Motor neuron (in vitro differentiated cells): Measurements from ENCODE around the gene MCF2L2. TPM values are rescaled to one million over a fixed set of nuclear protein-coding genes. Genes with fewer than 3 reads are reported as not detected.
A peak's percentile ranks its signal among the peaks of the same experiment; 100 is the strongest.

ENCODE experiments used
- ATAC-seq, 8 experiments: fragments of 200-7000 bp; cut with Tn5 transposase; replicated peaks in 6 of 8; 2 replicates each; pipeline ENCODE4 v1.8.0; 2021; ENCODE audit warnings: mild to moderate bottlenecking in 8 of 8, moderate library complexity in 8 of 8
- H3K27ac ChIP-seq, 2 donors: fragments of 250-450 bp; sonication (Bioruptor Pico); 2 replicates each; pipeline ENCODE4 v1.9.0; 2021; ENCODE audit warnings: antibody characterized with exemption in 2 of 2, mild to moderate bottlenecking in 2 of 2, moderate library complexity in 1 of 2
- H3K4me1 ChIP-seq, 2 donors: fragments of 250-450 bp; sonication (Bioruptor Pico); replicated peaks in 1 of 2; 2 replicates each; pipeline ENCODE4 v1.6.1; 2021; ENCODE audit warnings: antibody characterized with exemption in 2 of 2, mild to moderate bottlenecking in 2 of 2, moderate library complexity in 1 of 2
- H3K4me3 ChIP-seq, 5 donors: fragments of 250-450 bp; sonication (Bioruptor Pico); 2 replicates each; pipeline ENCODE4 v1.9.0; 2021; ENCODE audit warnings: antibody characterized with exemption in 5 of 5, mild to moderate bottlenecking in 5 of 5, moderate library complexity in 4 of 5
- WGBS, 10 experiments: fragments of 450-650 bp; shearing (Covaris generic); methylation state at CpG; one replicate each; pipeline ENCODE4 v1.0.0; 2022; 5-methylcytosine and 5-hydroxymethylcytosine counted together
- in situ Hi-C, 9 experiments: fragments of 400-800 bp; cut with MboI; loops; one replicate each; pipeline ENCODE4 v1.15.0; 2021; ENCODE audit warnings: low sequenced_read_pairs in 9 of 9, low pct_unique_long_range_greater_than_20kb in 2 of 9; ENCODE audit not compliant: unreplicated experiment in 9 of 9
- total RNA-seq, 8 experiments: library from RNA; unstranded; fragments of 300-600 nt; gene quantifications; 2 replicates each; pipeline versions ENCODE4 v1.2.3 to v1.2.4, GENCODE V29; 2022

MCF2L2 gene
- total RNA-seq, 8 experiments from 2014 or later: 0.81 to 16.4 (median 5.6) TPM

- WGBS, 10 experiments: 69 to 96% (median 86%) methylated on average over 3 to 7 of the region's 7 CpGs
- Histone ChIP-seq H3K4me3 (no peak overlapping the region), H3K4me1 (peaks cover 2 to 4% of the 10 kb centered on the region in 2 donors), H3K27ac (no peak overlapping the region)
- peak in 3 of 8 experiments; percentile 37 to 48 (median 43) for ATAC-seq
- in situ Hi-C loops: loop anchor here in 3 of 9 experiments (25.0 kb wide), 1 partner anchor 302 kb away; no protein-coding TSS in a partner anchor
Measured at GRCh38 chr3:183460081-183461055, 31.9 kb upstream of the MCF2L2 start.

GRCh38 chr3:183455089-183455488 lies 26.7 kb upstream of the MCF2L2 start:
- Histone ChIP-seq H3K4me3 (no peak overlapping the region), H3K27ac (no peak overlapping the region), H3K4me1 (peaks cover 11 to 15% of the 10 kb centered on the region in 2 donors)
- WGBS, 10 experiments: 18 to 81% (median 27%) methylated on average over 1 to 5 of the region's 5 CpGs
- peak in 6 of 8 experiments; percentile 19 to 96 (median 90) for ATAC-seq
- in situ Hi-C loops: loop anchor here in 3 of 9 experiments (25.0 kb wide), 1 partner anchor 307 kb away; no protein-coding TSS in a partner anchor

- WGBS, 10 experiments: 67 to 100% (median 94%) methylated on average over 1 to 4 of the region's 4 CpGs; no CpG with 5 or more reads in 5 of the 10 experiments
- no peak overlapping the region for H3K4me3 ChIP-seq
- in situ Hi-C loops: loop anchor here in 3 of 9 experiments (25.0 kb wide), 1 partner anchor 308 kb away; no protein-coding TSS in a partner anchor
- peaks cover 11 to 24% of the 10 kb centered on the region in 2 donors for H3K4me1 ChIP-seq
- ATAC-seq: no peak
- H3K27ac ChIP-seq: no peak overlapping the region
Measured at GRCh38 chr3:183454064-183454463, 25.6 kb upstream of the MCF2L2 start.

GRCh38 chr3:183449791-183450190 lies 21.4 kb upstream of the MCF2L2 start:
- H3K4me3 ChIP-seq: peak overlapping the region; percentile 5 to 97 (median 74)
- WGBS, 10 experiments: 50 to 100% (median 94%) methylated on average over 1 of the region's 1 CpG; no CpG with 5 or more reads in 4 of the 10 experiments
- H3K27ac ChIP-seq: no peak overlapping the region
- H3K4me1 ChIP-seq: peaks cover 5 to 16% of the 10 kb centered on the region in 2 donors
- in situ Hi-C loops: loop anchor here in 3 of 9 experiments (25.0 kb wide), 1 partner anchor 313 kb away; no protein-coding TSS in a partner anchor
- ATAC-seq: no peak

GRCh38 chr3:183449391-183449790 lies 21.0 kb upstream of the MCF2L2 start:
- no peak overlapping the region for H3K27ac ChIP-seq
- peak overlapping the region; percentile 5 to 97 (median 74) for H3K4me3 ChIP-seq
- ATAC-seq: peak in 5 of 8 experiments; percentile 7 to 22 (median 15)
- in situ Hi-C loops: no loop called here
- 0 to 67% (median 36%) methylated on average over 1 to 4 of the region's 4 CpGs for WGBS, 10 experiments
- H3K4me1 ChIP-seq: peaks cover under 1 to 12% of the 10 kb centered on the region in 2 donors

- in situ Hi-C loops: no loop called here
Measured at GRCh38 chr3:183448369-183449128, 20.1 kb upstream of the MCF2L2 start.

GRCh38 chr3:183447206-183448001 lies 19.0 kb upstream of the MCF2L2 start:
- WGBS, 10 experiments: 0 to 6% (median 0%) methylated on average over 3 to 22 of the region's 54 CpGs
- H3K27ac ChIP-seq: peak overlapping the region; percentile 82 to 94
- peaks cover 0 to 12% of the 10 kb centered on the region in 2 donors for H3K4me1 ChIP-seq
- in situ Hi-C loops: no loop called here
- peak; percentile 88 to 96 (median 92) for ATAC-seq
- H3K4me3 ChIP-seq: peak overlapping the region; percentile 58 to 97 (median 83)

More at GRCh38 chr3:183448369-183449128, 20.1 kb upstream of the MCF2L2 start:
- H3K4me1 ChIP-seq: peaks cover 0 to 12% of the 10 kb centered on the region in 2 donors
- peak overlapping the region; percentile 82 to 94 for H3K27ac ChIP-seq
- no peak for ATAC-seq
- 20 to 100% (median 64%) methylated on average over 1 to 3 of the region's 3 CpGs for WGBS, 10 experiments
- peak overlapping the region; percentile 58 to 97 (median 83) for H3K4me3 ChIP-seq

GRCh38 chr3:183446838-183447205 lies 18.4 kb upstream of the MCF2L2 start:
- H3K27ac ChIP-seq: peak overlapping the region; percentile 82 to 94
- 41 to 100% (median 74%) methylated on average over 2 of the region's 2 CpGs for WGBS, 10 experiments

GRCh38 chr3:183444748-183445147 lies 16.3 kb upstream of the MCF2L2 start:
- ATAC-seq: no peak
- H3K27ac ChIP-seq: no peak overlapping the region
- WGBS, 10 experiments: 60 to 100% (median 100%) methylated on average over 1 of the region's 1 CpG
- in situ Hi-C loops: no loop called here
- peaks cover 0 to 8% of the 10 kb centered on the region in 2 donors for H3K4me1 ChIP-seq
- no peak overlapping the region for H3K4me3 ChIP-seq

More at GRCh38 chr3:183446838-183447205, 18.4 kb upstream of the MCF2L2 start:
- peaks cover 0 to 12% of the 10 kb centered on the region in 2 donors for H3K4me1 ChIP-seq
- no peak for ATAC-seq
- in situ Hi-C loops: no loop called here
- H3K4me3 ChIP-seq: peak overlapping the region; percentile 58 to 97 (median 83)

GRCh38 chr3:183443395-183444385 lies 15.3 kb upstream of the MCF2L2 start:
- no peak for ATAC-seq
- Histone ChIP-seq H3K4me3 (no peak overlapping the region), H3K27ac (no peak overlapping the region), H3K4me1 (peaks cover 0 to 2% of the 10 kb centered on the region in 2 donors)
- 37 to 89% (median 85%) methylated on average over 3 to 10 of the region's 10 CpGs for WGBS, 10 experiments
- in situ Hi-C loops: no loop called here

- no peak overlapping the region for H3K4me3 ChIP-seq
- WGBS, 10 experiments: 14 to 100% (median 75%) methylated on average over 1 of the region's 1 CpG; no CpG with 5 or more reads in 1 of the 10 experiments
- no peak overlapping the region for H3K27ac ChIP-seq
- in situ Hi-C loops: no loop called here
- no peak for ATAC-seq
- peaks cover 0 to 2% of the 10 kb centered on the region in 2 donors for H3K4me1 ChIP-seq
Measured at GRCh38 chr3:183442994-183443393, 14.6 kb upstream of the MCF2L2 start.
